SK-N-SH (cell line): Measurements from ENCODE around the gene MTX2. TPM values are rescaled to one million over a fixed set of nuclear protein-coding genes. Genes with fewer than 3 reads are reported as not detected.

ENCODE experiments used
- CTCF ChIA-PET: fragments of 300-600, 350-600 bp; formaldehyde crosslinking; extraction: SDS; loops from one replicate; lab custom pipeline; 2021; lab: Yijun Ruan, JAX
- POLR2A ChIA-PET: fragments of 350-600 bp; sonication (Branson Sonifier 250); formaldehyde crosslinking; extraction: SDS; loops from one replicate; lab custom pipeline; 2020; ENCODE audit warnings: antibody characterized with exemption, inconsistent platforms; lab: Yijun Ruan, JAX
- DNase-seq: peaks from one replicate; pipeline ENCODE4 v3.0.0; 2012
- H2AFZ ChIP-seq: fragments of 200-600 bp; sonication (generic); 2 replicates; pipeline ENCODE4 v1.8.1; 2016; ENCODE audit warnings: antibody characterized with exemption, mild to moderate bottlenecking, low read depth
- H3F3A ChIP-seq: fragments of 200-600 bp; sonication (generic); replicated peaks from 2 replicates; pipeline ENCODE3; 2016; ENCODE audit warnings: antibody characterized with exemption, mild to moderate bottlenecking; ENCODE audit not compliant: insufficient read depth
- H3K27ac ChIP-seq, 2 experiments: fragments of 200-500 bp in 1 of 2; fragments of 200-600 bp in 1 of 2; sonication (Bioruptor generic) in 1 of 2; sonication (generic), shearing (Covaris generic) in 1 of 2; 2 replicates each; pipeline versions ENCODE4 v1.5.1 to v1.6.1; 2014 to 2016; ENCODE audit warnings: low read depth in 2 of 2, inconsistent platforms in 1 of 2, low read length in 1 of 2, mild to moderate bottlenecking in 1 of 2, mixed read lengths in 1 of 2
- H3K27me3 ChIP-seq: fragments of 200-600 bp; sonication (generic), shearing (Covaris generic); 2 replicates; pipeline ENCODE4 v1.6.1; 2016; ENCODE audit warnings: mixed run types; ENCODE audit not compliant: insufficient read depth
- H3K36me3 ChIP-seq, 2 experiments: fragments of 200-500 bp in 1 of 2; fragments of 200-600 bp in 1 of 2; sonication (Bioruptor generic) in 1 of 2; sonication (generic) in 1 of 2; replicated peaks in 1 of 2; 2 replicates each; pipeline versions ENCODE3 to v1.5.1; 2014 to 2016; ENCODE audit warnings: low read length in 1 of 2, mild to moderate bottlenecking in 1 of 2; ENCODE audit not compliant: insufficient read depth in 2 of 2, control insufficient read depth in 1 of 2
- H3K4me1 ChIP-seq, 2 experiments: fragments of 200-500 bp in 1 of 2; fragments of 200-600 bp in 1 of 2; sonication (Bioruptor generic) in 1 of 2; sonication (generic), shearing (Covaris generic) in 1 of 2; 2 replicates each; pipeline versions ENCODE4 v1.5.1 to v1.6.1; 2014 to 2016; ENCODE audit warnings: low read depth in 1 of 2, low read length in 1 of 2, mixed run types in 1 of 2; ENCODE audit not compliant: insufficient read depth in 2 of 2, control insufficient read depth in 1 of 2
- H3K4me2 ChIP-seq: fragments of 200-600 bp; sonication (generic), shearing (Covaris generic); 2 replicates; pipeline ENCODE4 v1.6.1; 2017; ENCODE audit warnings: mixed run types
- H3K4me3 ChIP-seq, 2 experiments: fragments of 200-500 bp in 1 of 2; fragments of 200-600 bp in 1 of 2; sonication (Bioruptor generic) in 1 of 2; sonication (generic), shearing (Covaris generic) in 1 of 2; 2 replicates each; pipeline versions ENCODE4 v1.5.1 to v1.8.1; 2014 to 2016; ENCODE audit warnings: low read depth in 2 of 2, inconsistent platforms in 1 of 2, low read length in 1 of 2, mild to moderate bottlenecking in 1 of 2, mixed read lengths in 1 of 2, moderate library complexity in 1 of 2
- H3K79me2 ChIP-seq: fragments of 200-600 bp; sonication (generic); 2 replicates; pipeline ENCODE4 v1.8.1; 2017; ENCODE audit warnings: mild to moderate bottlenecking; ENCODE audit not compliant: insufficient read depth
- H3K9ac ChIP-seq: fragments of 200-600 bp; sonication (generic); 2 replicates; pipeline ENCODE4 v1.6.1; 2017; ENCODE audit warnings: mixed run types
- H3K9me2 ChIP-seq: fragments of 200-600 bp; sonication (generic); 2 replicates; pipeline ENCODE4 v1.6.1; 2017; ENCODE audit warnings: mixed run types
- H3K9me3 ChIP-seq: fragments of 200-600 bp; sonication (generic); 2 replicates; pipeline ENCODE4 v1.6.1; 2017; ENCODE audit warnings: mixed run types, mild to moderate bottlenecking, moderate library complexity
- H4K20me1 ChIP-seq: fragments of 200-600 bp; sonication (generic); 2 replicates; pipeline ENCODE4 v1.6.1; 2017; ENCODE audit warnings: mild to moderate bottlenecking, mixed run types; ENCODE audit not compliant: insufficient read depth
- CTCF ChIP-seq: fragments of 200-600 bp; sonication (generic); IDR thresholded peaks from 2 replicates; pipeline ENCODE4 v1.6.1; 2017; ENCODE audit warnings: antibody characterized with exemption, mild to moderate bottlenecking, moderate library complexity
- ELF1 ChIP-seq: IDR thresholded peaks from 2 replicates; pipeline ENCODE4 v1.4.0; 2012
- EZH2phosphoT487 ChIP-seq: fragments of 200-600 bp; sonication (generic); IDR thresholded peaks from 2 replicates; pipeline ENCODE4 v1.6.1; 2017; ENCODE audit warnings: low read depth, mixed run types, mild to moderate bottlenecking, antibody characterized with exemption, moderate library complexity, borderline replicate concordance
- FOSL2 ChIP-seq: IDR thresholded peaks from 2 replicates; pipeline ENCODE4 v1.4.0; 2012; ENCODE audit warnings: low read depth, mild to moderate bottlenecking, moderate library complexity, borderline replicate concordance
- MAX ChIP-seq: IDR thresholded peaks from 2 replicates; pipeline ENCODE4 v1.4.0; 2012; ENCODE audit warnings: low read depth
- MXI1 ChIP-seq: IDR thresholded peaks from 2 replicates; pipeline ENCODE4 v1.6.1; 2012; ENCODE audit warnings: mild to moderate bottlenecking, low read depth, low read length, improper control_type of control experiment
- REST ChIP-seq: IDR thresholded peaks from 2 replicates; pipeline ENCODE4 v1.6.1; 2012; ENCODE audit warnings: mild to moderate bottlenecking, low read depth, low read length, moderate library complexity
- SIN3A ChIP-seq: IDR thresholded peaks from 2 replicates; pipeline ENCODE4 v1.6.1; 2012; ENCODE audit warnings: low read depth, mild to moderate bottlenecking, low read length, moderate library complexity, borderline replicate concordance
- SMC3 ChIP-seq: IDR thresholded peaks from 2 replicates; pipeline ENCODE4 v1.6.1; 2012; ENCODE audit warnings: low read depth, low read length, improper control_type of control experiment
- ZBTB33 ChIP-seq: IDR thresholded peaks from 2 replicates; pipeline ENCODE4 v1.4.0; 2012; ENCODE audit warnings: low read depth, borderline replicate concordance
- WGBS: methylation state at CpG from one replicate; pipeline ENCODE4 v1.1.6; 2017; ENCODE audit warnings: low lambda C conversion rate; 5-methylcytosine and 5-hydroxymethylcytosine counted together
- polyA plus RNA-seq, 3 experiments: library from polyadenylated mRNA; depleted of rRNA; stranded (reverse); fragments of >200 nt; gene quantifications; 2 replicates each; pipeline ENCODE4 v1.2.3, GENCODE V29; 2012

MTX2 gene
- polyA plus RNA-seq, 1 of the 3 experiments (the other 2 are of a cell fraction), result 44.4 TPM

GRCh38 chr2:176234940-176235339 is 34.3 kb upstream of the MTX2 start:
- H3K4me1 ChIP-seq, result no peaks in the 10 kb centered on the region; a peak in 1 of 4 replicates
- no peaks in the 10 kb centered on the region for H3K27me3 ChIP-seq
- H3K4me3 ChIP-seq, result no peak overlapping the region
- no peak overlapping the region for H3K4me2 ChIP-seq
- 39% methylated on average over 1 of the region's 1 CpG for WGBS
- CTCF ChIA-PET, result interaction anchor here (1.0 to 1.7 kb wide), 3 partner anchors 13 to 220 kb away, joined by 3 to 4 read pairs (median 3); no protein-coding TSS in a partner anchor
- no peak overlapping the region for H3K9ac ChIP-seq
- no peaks in the 10 kb centered on the region for H4K20me1 ChIP-seq
- H3K27ac ChIP-seq, result no peak overlapping the region
- no peaks in the 10 kb centered on the region for H3K36me3 ChIP-seq
- H3K9me2 ChIP-seq, result no peaks in the 10 kb centered on the region
- POLR2A ChIA-PET, result interaction anchor here (0.8 kb wide), 1 partner anchor 9 kb away, joined by 3 read pairs; no protein-coding TSS in a partner anchor
- H3K79me2 ChIP-seq, result no peaks in the 10 kb centered on the region
- H2AFZ ChIP-seq, result no peak overlapping the region
- H3K9me3 ChIP-seq, result no peaks in the 10 kb centered on the region
- TF ChIP-seq ELF1, result no peak
- TF ChIP-seq EZH2phosphoT487, result no peak
- no peak for TF ChIP-seq CTCF
- TF ChIP-seq MXI1, result no peak
- TF ChIP-seq SIN3A, result no peak
- TF ChIP-seq ZBTB33, result no peak
- no peak for TF ChIP-seq REST
- no peak for TF ChIP-seq FOSL2
- no peak for TF ChIP-seq MAX
- TF ChIP-seq SMC3, result no peak
- no peak for DNase-seq
- H3F3A ChIP-seq, result peaks cover 3% of the 10 kb centered on the region
